A673 (cell line): ENCODE data around the gene TMEM272. TPM values are rescaled to one million over a fixed set of nuclear protein-coding genes. Genes with fewer than 3 reads are reported as not detected.

Experiments used
- BruUV-seq: library from RNA; stranded (reverse); fragments of 400-500 nt; replicated peaks from 2 replicates; lab custom pipeline; 2021; lab: Mats Ljungman, UMichigan
- CTCF ChIA-PET: fragments of 300-600 bp; sonication (Branson Sonifier 250); formaldehyde crosslinking; loops from one replicate; lab custom pipeline; 2022; ENCODE audit warnings: antibody characterized with exemption; lab: Charles Lee
- POLR2A ChIA-PET: fragments of 300-600 bp; sonication (Branson Sonifier 250); formaldehyde crosslinking; loops from one replicate; lab custom pipeline; 2022; ENCODE audit warnings: antibody characterized with exemption; ENCODE audit not compliant: low non-redundant PET; lab: Charles Lee
- DNase-seq: peaks from one replicate; pipeline ENCODE4 v3.0.0-alpha.2; 2015; ENCODE audit warnings: low spot score
- H3K27ac ChIP-seq: fragments of 200-600 bp; sonication (generic); 2 replicates; pipeline ENCODE4 v1.5.1; 2016; ENCODE audit warnings: mixed run types, low read depth, mild to moderate bottlenecking, mixed read lengths, antibody characterized with exemption, low read length; ENCODE audit not compliant: poor library complexity, severe bottlenecking
- H3K27me3 ChIP-seq: fragments of 200-600 bp; sonication (generic); replicated peaks from 2 replicates; pipeline ENCODE4 v1.6.1; 2017; ENCODE audit warnings: mixed run types, low read depth, mild to moderate bottlenecking, mixed read lengths, antibody characterized with exemption, low read length; ENCODE audit not compliant: insufficient read depth, poor library complexity
- H3K36me3 ChIP-seq: fragments of 200-600 bp; sonication (generic); 2 replicates; pipeline ENCODE4 v1.6.1; 2016; ENCODE audit warnings: mixed run types, mild to moderate bottlenecking, mixed read lengths, antibody characterized with exemption, low read length; ENCODE audit not compliant: insufficient read depth, poor library complexity, severe bottlenecking
- H3K4me1 ChIP-seq: fragments of 200-600 bp; sonication (generic); 2 replicates; pipeline ENCODE4 v1.6.1; 2017; ENCODE audit warnings: mixed run types, mild to moderate bottlenecking, mixed read lengths, antibody characterized with exemption, low read length; ENCODE audit not compliant: insufficient read depth, poor library complexity, severe bottlenecking
- H3K4me3 ChIP-seq: fragments of 200-600 bp; sonication (generic); 2 replicates; pipeline ENCODE4 v1.5.1; 2016; ENCODE audit warnings: low read depth, mixed run types, mild to moderate bottlenecking, mixed read lengths, low read length; ENCODE audit not compliant: poor library complexity, severe bottlenecking
- H3K9me3 ChIP-seq: fragments of 200-600 bp; sonication (generic); 2 replicates; pipeline ENCODE4 v1.6.1; 2016; ENCODE audit warnings: mixed run types, low read depth, mild to moderate bottlenecking, mixed read lengths, antibody characterized with exemption, low read length; ENCODE audit not compliant: poor library complexity, severe bottlenecking
- CTCF ChIP-seq: fragments of 300-800, 200-600 bp; sonication (generic); conservative IDR thresholded peaks from 2 replicates; pipeline ENCODE4 v1.5.1; 2017; ENCODE audit warnings: low read depth, mild to moderate bottlenecking, antibody characterized with exemption, low read length, moderate library complexity, mixed read lengths
- EZH2 ChIP-seq: fragments of 200-600 bp; sonication (generic); IDR thresholded peaks from 2 replicates; pipeline ENCODE4 v1.6.1; 2017; ENCODE audit warnings: borderline replicate concordance, low read depth, mild to moderate bottlenecking, mixed read lengths, antibody characterized with exemption, low read length; ENCODE audit not compliant: poor library complexity, severe bottlenecking
- intact Hi-C: fragments of 100-400 bp; cut with micrococcal nuclease; formaldehyde crosslinking; loops from one replicate; pipeline ENCODE4 v1.10.0; 2022; ENCODE audit not compliant: unreplicated experiment
- total RNA-seq: library from RNA; stranded (reverse); gene quantifications from 2 replicates; pipeline ENCODE4 v1.2.3, GENCODE V29; 2021

The TMEM272 gene
- total RNA-seq, 1 experiment from 2014 or later = not detected

GRCh38 chr13:51765142-51765515, 79.8 kb downstream of the TMEM272 start:
- intact Hi-C loops = no loop called here
- H3K4me3 ChIP-seq = no peak overlapping the region
- H3K27me3 ChIP-seq = no peaks in the 10 kb centered on the region
- no peaks in the 10 kb centered on the region for H3K9me3 ChIP-seq
- ChIA-PET CTCF (no interaction called here), POLR2A (no interaction called here)
- no peak for DNase-seq
- H3K27ac ChIP-seq = no peak overlapping the region
- H3K36me3 ChIP-seq = peaks cover 39% of the 10 kb centered on the region
- no peak for TF ChIP-seq EZH2
- TF ChIP-seq CTCF = no peak
- no TSS peak for BruUV-seq
- peaks cover 3% of the 10 kb centered on the region for H3K4me1 ChIP-seq

- intact Hi-C loops = no loop called here
- H3K4me3 ChIP-seq = no peak overlapping the region
- no peak for DNase-seq
Observed at GRCh38 chr13:51764184-51765141, 80.5 kb downstream of the TMEM272 start.

GRCh38 chr13:51763486-51763885, 81.5 kb downstream of the TMEM272 start:
- BruUV-seq = no TSS peak
- H3K4me1 ChIP-seq = peaks cover 3% of the 10 kb centered on the region
- ChIA-PET POLR2A (no interaction called here), CTCF (no interaction called here)
- H3K4me3 ChIP-seq = no peak overlapping the region
- no peak for DNase-seq
- TF ChIP-seq EZH2 (no peak), CTCF (no peak)
- H3K9me3 ChIP-seq = no peaks in the 10 kb centered on the region
- H3K27ac ChIP-seq = no peak overlapping the region
- H3K36me3 ChIP-seq = peaks cover 53% of the 10 kb centered on the region
- intact Hi-C loops = no loop called here
- H3K27me3 ChIP-seq = no peaks in the 10 kb centered on the region

More at GRCh38 chr13:51764184-51765141, 80.5 kb downstream of the TMEM272 start:
- H3K4me1 ChIP-seq = peaks cover 3% of the 10 kb centered on the region
- H3K27ac ChIP-seq = no peak overlapping the region
- no peaks in the 10 kb centered on the region for H3K9me3 ChIP-seq
- TF ChIP-seq EZH2 (no peak), CTCF (no peak)
- ChIA-PET CTCF (no interaction called here), POLR2A (no interaction called here)
- H3K27me3 ChIP-seq = no peaks in the 10 kb centered on the region
- BruUV-seq = no TSS peak
- H3K36me3 ChIP-seq = peaks cover 46% of the 10 kb centered on the region

Other genes starting within 250 kb of the TMEM272 start
- gene DHRS12, start 41.0 kb downstream of the TMEM272 start, total RNA-seq = 2.8 and 3.1 TPM in 2 replicates
- not detected in 2 replicates for gene CCDC70, start 16.8 kb upstream of the TMEM272 start, total RNA-seq
- 2.9 and 4.4 TPM in 2 replicates for gene ATP7B, start 166.3 kb upstream of the TMEM272 start, total RNA-seq
- gene ALG11, start 167.2 kb upstream of the TMEM272 start, total RNA-seq = 30.6 and 30.9 TPM in 2 replicates
- gene UTP14C, start 179.5 kb upstream of the TMEM272 start, total RNA-seq = 13.0 and 15.2 TPM in 2 replicates